Transverse colon (tissue), 3 donors: ENCODE results near the gene CHAMP1.

Experiments used
- POLR2A ChIP-seq: fragments of 450-650 bp; IDR thresholded peaks from one replicate; pipeline ENCODE4 v1.6.1; 2016; ENCODE audit warnings: antibody characterized with exemption, mild to moderate bottlenecking, moderate library complexity
- TF ChIP-seq, protein P1 (sequence below), 5 experiments: fragments of 200-600 bp in 3 of 5; fragments of 450-650 bp in 2 of 5; sonication (generic) in 3 of 5; IDR thresholded peaks; 1 replicate in 2 of 5; 2 replicates in 3 of 5; pipeline ENCODE4 v1.5.1; 2016 to 2017; ENCODE audit warnings: antibody characterized with exemption in 5 of 5, inconsistent platforms in 3 of 5, mild to moderate bottlenecking in 2 of 5, moderate library complexity in 1 of 5

DNA sequence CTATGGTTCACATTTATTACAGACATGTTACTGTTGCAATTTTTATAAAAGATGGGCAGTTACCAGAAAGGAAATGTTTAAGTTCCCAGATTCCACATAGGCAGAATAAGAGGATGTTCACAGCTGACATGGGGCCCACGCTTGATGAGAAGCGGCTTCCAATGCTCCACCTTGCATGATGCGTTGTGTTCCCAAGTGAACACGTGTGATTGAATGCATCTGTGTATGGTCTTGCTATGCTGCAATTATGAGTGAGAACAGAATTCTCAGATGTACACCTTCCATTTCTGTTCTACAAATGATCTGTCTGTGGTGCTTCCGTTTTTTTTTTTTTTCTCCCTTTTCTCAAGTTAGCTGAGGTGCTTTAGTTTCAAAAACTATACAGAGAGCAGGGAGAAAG, 17.4 kb upstream of the CHAMP1 start:
- TF ChIP-seq, protein P1, sequence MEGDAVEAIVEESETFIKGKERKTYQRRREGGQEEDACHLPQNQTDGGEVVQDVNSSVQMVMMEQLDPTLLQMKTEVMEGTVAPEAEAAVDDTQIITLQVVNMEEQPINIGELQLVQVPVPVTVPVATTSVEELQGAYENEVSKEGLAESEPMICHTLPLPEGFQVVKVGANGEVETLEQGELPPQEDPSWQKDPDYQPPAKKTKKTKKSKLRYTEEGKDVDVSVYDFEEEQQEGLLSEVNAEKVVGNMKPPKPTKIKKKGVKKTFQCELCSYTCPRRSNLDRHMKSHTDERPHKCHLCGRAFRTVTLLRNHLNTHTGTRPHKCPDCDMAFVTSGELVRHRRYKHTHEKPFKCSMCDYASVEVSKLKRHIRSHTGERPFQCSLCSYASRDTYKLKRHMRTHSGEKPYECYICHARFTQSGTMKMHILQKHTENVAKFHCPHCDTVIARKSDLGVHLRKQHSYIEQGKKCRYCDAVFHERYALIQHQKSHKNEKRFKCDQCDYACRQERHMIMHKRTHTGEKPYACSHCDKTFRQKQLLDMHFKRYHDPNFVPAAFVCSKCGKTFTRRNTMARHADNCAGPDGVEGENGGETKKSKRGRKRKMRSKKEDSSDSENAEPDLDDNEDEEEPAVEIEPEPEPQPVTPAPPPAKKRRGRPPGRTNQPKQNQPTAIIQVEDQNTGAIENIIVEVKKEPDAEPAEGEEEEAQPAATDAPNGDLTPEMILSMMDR (IDR thresholded peaks at IDR 0.05): no peak
- no peak for TF ChIP-seq POLR2A
